ENCODE results near the gene JARID2.

GRCh38 chr6:15553736-15554294, 307.9 kb downstream of the JARID2 start:
- TF ChIP-seq SIN3A (IDR thresholded peaks at IDR 0.05; ENCODE audit: borderline replicate concordance, insufficient read depth, low read length) (no peak), REST (IDR thresholded peaks at IDR 0.05; ENCODE audit: insufficient read depth in 1 of 2, low read depth in 2 of 2, low read length in 2 of 2) (no peak), POLR2AphosphoS5 (IDR thresholded peaks at IDR 0.05; ENCODE audit: low read depth, low read length) (no peak), FOXP2 (optimal IDR thresholded peaks at IDR 0.05; ENCODE audit: borderline replicate concordance, extremely low read depth, extremely low read length, insufficient read depth) (no peak), TAF1 (IDR thresholded peaks at IDR 0.05; ENCODE audit: borderline replicate concordance, insufficient read depth, low read length) (no peak)
